Measurements from ENCODE around the gene NEK3.
"Not testable (repeated sequence)": the region's sequence is repeated elsewhere in the genome, so short reads cannot be mapped to it uniquely, and the experiment has no call there.

NEK3 gene

GRCh38 chr13:52169839-52170238 lies 10.4 kb upstream of the NEK3 start:
- DNase-seq, result no peak

GRCh38 chr13:52165411-52165810 lies 6.0 kb upstream of the NEK3 start:
- DNase-seq, result no peak

- no peak for DNase-seq
Observed at GRCh38 chr13:52164989-52165388, 5.6 kb upstream of the NEK3 start.

GRCh38 chr13:52163878-52164277 lies 4.5 kb upstream of the NEK3 start:
- not testable (repeated sequence) for DNase-seq

- DNase-seq, result no peak
Observed at GRCh38 chr13:52162279-52163101, 3.1 kb upstream of the NEK3 start.

GRCh38 chr13:52161181-52161646 lies 1.8 kb upstream of the NEK3 start:
- no peak for DNase-seq

GRCh38 chr13:52160506-52160905 lies 1.1 kb upstream of the NEK3 start:
- DNase-seq, result no peak

- DNase-seq, result no peak
Observed at GRCh38 chr13:52160053-52160452, 656 bp upstream of the NEK3 start.

GRCh38 chr13:52158629-52159158 lies 703 bp downstream of the NEK3 start:
- DNase-seq, result peak; percentile 3

GRCh38 chr13:52156724-52157261 lies 2.6 kb downstream of the NEK3 start:
- DNase-seq, result no peak

GRCh38 chr13:52155177-52155576 lies 4.2 kb downstream of the NEK3 start:
- DNase-seq, result no peak

GRCh38 chr13:52147225-52147624 lies 12.2 kb downstream of the NEK3 start:
- no peak for DNase-seq

GRCh38 chr13:52141299-52141698 lies 18.1 kb downstream of the NEK3 start:
- no peak for DNase-seq

GRCh38 chr13:52137489-52137888 lies 21.9 kb downstream of the NEK3 start:
- DNase-seq, result no peak

GRCh38 chr13:52136763-52137162 lies 22.6 kb downstream of the NEK3 start:
- no peak for DNase-seq

GRCh38 chr13:52130641-52131040 lies 28.8 kb downstream of the NEK3 start:
- DNase-seq, result no peak

- no peak for DNase-seq
Observed at GRCh38 chr13:52128714-52129700, 30.4 kb downstream of the NEK3 start, which contains the start of gene NEK5. NEK5 (minus strand) TSS chr13:52129073; CDS start chr13:52127482, 1,591 bp downstream.

GRCh38 chr13:52127783-52128702 lies 31.4 kb downstream of the NEK3 start:
- DNase-seq, result no peak

- DNase-seq, result no peak
Observed at GRCh38 chr13:52127378-52127777, 32.0 kb downstream of the NEK3 start.

GRCh38 chr13:52125547-52125946 lies 33.9 kb downstream of the NEK3 start:
- DNase-seq, result no peak

GRCh38 chr13:52118595-52118994 lies 40.8 kb downstream of the NEK3 start:
- no peak for DNase-seq

GRCh38 chr13:52118095-52118494 lies 41.3 kb downstream of the NEK3 start:
- no peak for DNase-seq

All from GOT3 (cell line).